Subcutaneous adipose tissue (tissue), 4 donors: ENCODE data around the gene GPR137. TPM values are rescaled to one million over a fixed set of nuclear protein-coding genes. Genes with fewer than 3 reads are reported as not detected.

Source experiments
- CTCF ChIP-seq: fragments of 450-650 bp; IDR thresholded peaks from one replicate; pipeline ENCODE4 v1.5.1; 2016; ENCODE audit warnings: low read depth, mild to moderate bottlenecking, control low read depth, antibody characterized with exemption, moderate library complexity
- total RNA-seq, 4 donors: library from RNA; depleted of rRNA; stranded (reverse); fragments of >200 nt; gene quantifications; one replicate each; pipeline ENCODE4 v1.1.0, GENCODE V29; 2016

The GPR137 gene
- total RNA-seq, 4 donors from 2014 or later, result 7.7 to 18.1 (median 14.7) TPM

DNA sequence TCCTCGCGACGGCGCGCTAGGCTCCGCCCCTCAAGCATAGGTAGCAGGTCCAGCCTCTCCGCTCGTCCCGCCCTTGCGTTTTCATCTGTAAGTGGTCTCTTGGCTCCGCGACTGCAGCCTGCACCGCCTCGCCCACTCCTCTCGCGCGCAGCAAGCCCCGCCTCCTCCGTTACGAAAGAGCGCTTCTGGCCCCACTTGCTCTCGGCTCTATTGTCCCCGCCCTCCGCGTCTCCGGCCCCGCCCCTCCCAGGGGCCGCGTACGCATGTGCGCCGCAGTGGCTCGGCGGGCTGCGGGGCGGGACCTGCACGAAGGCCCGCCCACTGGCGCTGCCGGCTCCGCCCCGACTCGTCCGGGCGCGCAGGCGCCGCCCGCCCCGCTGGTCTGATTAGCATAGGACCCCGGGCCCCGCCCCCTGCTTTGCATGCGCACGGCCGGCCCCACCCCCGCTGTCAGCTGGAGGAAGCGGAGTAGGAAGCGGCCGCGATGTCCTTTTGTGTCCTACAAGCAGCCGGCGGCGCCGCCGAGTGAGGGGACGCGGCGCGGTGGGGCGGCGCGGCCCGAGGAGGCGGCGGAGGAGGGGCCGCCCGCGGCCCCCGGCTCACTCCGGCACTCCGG lies 19.5 kb downstream of the GPR137 start, which contains the start of gene ESRRA:
TSS of gene ESRRA (plus strand) at position 450 of the 616 bp plus-strand sequence. CDS start 1,656 bp downstream, outside the sequence.
- TF ChIP-seq CTCF, result no peak

GRCh38 chr11:64305691-64306562 lies 20.3 kb downstream of the GPR137 start:
- TF ChIP-seq CTCF, result no peak

DNA sequence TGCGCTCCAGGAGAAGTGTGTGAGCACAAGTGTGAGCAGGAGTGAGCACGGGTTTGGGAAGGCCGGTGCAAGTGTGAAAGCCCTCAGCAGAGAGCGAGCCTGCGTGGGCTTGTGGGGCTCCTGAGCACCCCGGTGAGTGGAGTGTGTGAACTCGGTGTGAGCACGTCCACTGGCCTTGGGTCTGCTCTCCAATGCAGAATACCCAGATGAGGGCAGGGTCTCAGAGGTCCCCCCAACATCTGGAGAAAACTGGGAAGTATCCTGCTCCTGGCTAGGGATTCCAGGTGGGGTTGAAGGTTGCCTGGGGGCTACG lies 20.9 kb downstream of the GPR137 start:
- no peak for TF ChIP-seq CTCF

DNA sequence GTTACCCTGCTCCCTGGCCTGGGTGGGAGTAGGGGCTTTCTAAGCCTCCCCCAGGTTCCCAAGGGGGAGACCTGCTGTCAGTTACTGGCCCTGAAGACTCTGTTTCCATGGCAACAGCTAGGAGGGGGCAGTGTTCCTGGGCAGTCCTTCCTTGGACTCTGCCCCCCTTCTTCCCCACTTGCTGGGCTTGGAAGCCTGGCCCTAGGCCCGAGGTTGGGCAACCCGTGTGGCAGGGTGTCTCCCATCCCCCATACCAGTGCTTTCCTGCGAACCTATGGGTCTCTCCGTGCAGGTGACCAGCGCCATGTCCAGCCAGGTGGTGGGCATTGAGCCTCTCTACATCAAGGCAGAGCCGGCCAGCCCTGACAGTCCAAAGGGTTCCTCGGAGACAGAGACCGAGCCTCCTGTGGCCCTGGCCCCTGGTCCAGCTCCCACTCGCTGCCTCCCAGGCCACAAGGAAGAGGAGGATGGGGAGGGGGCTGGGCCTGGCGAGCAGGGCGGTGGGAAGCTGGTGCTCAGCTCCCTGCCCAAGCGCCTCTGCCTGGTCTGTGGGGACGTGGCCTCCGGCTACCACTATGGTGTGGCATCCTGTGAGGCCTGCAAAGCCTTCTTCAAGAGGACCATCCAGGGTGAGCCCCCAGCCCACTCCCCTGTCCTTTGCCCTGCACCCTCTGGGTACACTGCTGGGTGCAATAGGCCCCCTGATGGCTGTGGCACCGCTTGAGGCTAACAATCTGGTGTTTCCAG lies 21.4 kb downstream of the GPR137 start:
- no peak for TF ChIP-seq CTCF

GRCh38 chr11:64312947-64313346 lies 27.3 kb downstream of the GPR137 start:
- TF ChIP-seq CTCF, result no peak

DNA sequence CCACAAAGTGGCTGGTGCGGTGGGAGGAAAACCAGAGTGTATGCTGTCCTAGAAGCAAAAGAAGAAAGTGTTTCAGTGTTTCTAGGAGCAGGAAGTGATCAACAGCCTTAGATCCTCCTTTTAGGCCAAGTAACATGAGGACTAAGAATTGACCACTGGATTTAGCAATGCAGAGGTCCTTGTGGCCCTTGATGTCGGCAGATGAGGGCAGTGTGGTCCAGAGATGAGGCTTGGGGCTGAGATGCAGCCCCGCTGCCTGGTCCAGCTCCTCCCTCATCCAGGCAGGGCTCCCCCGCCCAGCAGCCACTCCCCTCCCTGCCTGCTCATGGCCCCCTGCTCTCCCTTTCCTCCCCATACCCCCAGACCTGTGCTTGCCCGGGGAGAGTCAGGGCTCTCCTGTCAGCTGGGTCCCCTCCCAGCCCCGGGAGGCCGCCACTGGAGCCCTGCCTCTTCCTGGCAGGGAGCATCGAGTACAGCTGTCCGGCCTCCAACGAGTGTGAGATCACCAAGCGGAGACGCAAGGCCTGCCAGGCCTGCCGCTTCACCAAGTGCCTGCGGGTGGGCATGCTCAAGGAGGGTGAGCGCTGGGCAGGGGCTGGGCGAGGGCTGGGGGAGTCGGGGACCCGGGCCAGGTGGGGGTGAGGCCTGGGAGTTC lies 28.0 kb downstream of the GPR137 start:
- TF ChIP-seq CTCF, result no peak
